H4 (cell line): ENCODE measurements around the gene SUMF2. TPM values are rescaled to one million over a fixed set of nuclear protein-coding genes. Genes with fewer than 3 reads are reported as not detected.
"Not testable (repeated sequence)": the region's sequence is repeated elsewhere in the genome, so short reads cannot be mapped to it uniquely, and the experiment has no call there.

ENCODE experiments used
- DNase-seq: peaks from one replicate; pipeline ENCODE4 v3.0.0-alpha.2; 2015; ENCODE audit warnings: low spot score
- total RNA-seq: library from RNA; depleted of rRNA; stranded (reverse); fragments of >200 nt; shearing (Covaris generic); gene quantifications from 2 replicates; pipeline ENCODE4 v1.2.3, GENCODE V29; 2014

SUMF2 gene
- total RNA-seq, 1 experiment from 2014 or later = 255 TPM

DNA sequence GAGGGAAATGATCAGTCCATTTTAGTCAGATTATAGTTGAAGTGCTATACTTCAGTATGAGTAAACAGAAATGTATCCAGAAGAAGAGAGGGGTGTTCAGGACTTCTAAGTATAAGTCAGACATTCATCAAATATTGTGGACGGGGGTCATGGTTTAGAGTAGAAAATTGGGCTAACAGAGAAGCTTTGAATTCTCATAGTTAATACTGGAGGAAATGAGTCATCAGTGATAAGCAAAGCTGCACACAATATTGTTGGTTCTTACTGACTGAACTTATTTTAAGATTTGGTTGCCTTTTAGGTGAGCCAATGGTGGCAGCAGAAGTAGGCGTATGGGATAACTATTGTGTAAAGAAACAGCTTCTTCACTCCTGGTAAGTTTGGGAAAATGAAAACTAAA is 1.7 kb upstream of the SUMF2 start:
- DNase-seq = peak; percentile 62

DNA sequence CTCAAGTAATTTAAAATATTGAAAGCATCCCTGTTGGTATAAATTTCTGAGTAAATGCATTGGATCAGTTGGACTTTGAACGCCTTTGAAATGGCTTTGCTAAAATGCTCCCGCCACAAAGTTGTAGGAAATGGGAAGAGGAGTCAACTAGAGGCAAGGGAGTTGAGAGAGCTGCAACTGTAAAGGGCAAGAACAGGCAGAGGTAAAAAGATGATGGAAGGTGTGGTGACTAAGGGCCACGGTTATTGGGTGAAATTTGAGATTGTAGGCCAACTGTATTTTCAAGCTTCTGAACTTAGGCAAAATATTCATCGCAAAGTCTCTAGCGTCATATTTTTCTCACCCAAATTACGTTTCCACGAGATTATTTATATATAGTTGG is 595 bp upstream of the SUMF2 start:
- DNase-seq = no peak

DNA sequence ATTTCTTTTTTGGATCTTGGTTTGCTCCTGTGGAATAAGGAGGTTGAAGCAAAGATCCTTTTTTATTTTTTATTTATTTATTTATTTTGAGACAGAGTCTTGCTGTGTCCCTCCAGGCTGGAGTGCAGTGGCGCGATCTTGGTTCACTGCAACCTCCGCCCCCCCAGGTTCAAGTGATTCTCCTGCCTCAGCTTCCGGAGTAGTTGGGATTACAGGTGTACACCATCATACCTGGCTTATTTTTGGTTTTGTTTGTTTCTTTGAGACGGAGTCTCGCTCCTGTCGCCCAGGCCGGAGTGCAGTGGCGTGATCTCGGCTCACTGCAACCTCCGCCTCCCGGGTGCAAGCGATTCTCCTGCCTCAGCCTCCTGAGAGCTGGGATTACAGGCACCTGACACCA is 2.3 kb downstream of the SUMF2 start:
- not testable (repeated sequence) for DNase-seq

DNA sequence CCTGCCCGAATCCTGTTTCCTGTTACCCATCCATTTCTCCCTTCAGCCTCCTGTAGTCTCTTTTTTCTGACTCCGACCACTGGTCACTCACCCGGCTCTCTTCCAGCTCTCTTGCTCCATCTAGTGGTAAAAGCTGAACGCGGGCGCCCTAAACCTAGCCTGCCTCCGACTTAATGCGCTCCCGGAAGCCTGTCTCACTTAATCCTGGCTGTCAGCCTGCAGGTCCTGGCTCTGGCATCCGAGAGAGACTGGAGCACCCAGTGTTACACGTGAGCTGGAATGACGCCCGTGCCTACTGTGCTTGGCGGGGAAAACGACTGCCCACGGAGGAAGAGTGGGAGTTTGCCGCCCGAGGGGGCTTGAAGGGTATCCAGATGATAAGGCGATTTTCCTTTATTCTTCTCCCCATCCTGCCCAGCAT is 10.3 kb downstream of the SUMF2 start:
- peak; percentile 83 for DNase-seq

DNA sequence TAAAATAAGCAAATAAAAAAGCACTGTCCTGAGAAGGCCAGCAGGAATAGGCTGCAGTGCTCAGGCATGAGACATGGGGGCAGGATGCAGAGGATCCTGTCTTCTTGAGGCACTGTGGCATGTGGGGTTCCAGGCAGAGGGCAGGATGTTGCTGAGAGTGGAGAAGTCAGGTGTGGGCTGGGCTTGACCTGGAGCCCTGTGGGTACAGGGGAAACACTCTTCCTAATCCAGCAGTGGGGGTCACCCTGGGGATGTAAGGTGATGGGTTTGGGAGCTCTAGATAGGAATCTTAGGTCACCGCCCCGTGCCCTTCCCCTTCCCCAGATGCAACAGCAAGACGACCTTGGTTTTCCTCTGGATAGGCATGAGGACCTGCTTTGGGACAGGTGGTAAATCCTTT is 13.6 kb downstream of the SUMF2 start:
- DNase-seq = no peak

DNA sequence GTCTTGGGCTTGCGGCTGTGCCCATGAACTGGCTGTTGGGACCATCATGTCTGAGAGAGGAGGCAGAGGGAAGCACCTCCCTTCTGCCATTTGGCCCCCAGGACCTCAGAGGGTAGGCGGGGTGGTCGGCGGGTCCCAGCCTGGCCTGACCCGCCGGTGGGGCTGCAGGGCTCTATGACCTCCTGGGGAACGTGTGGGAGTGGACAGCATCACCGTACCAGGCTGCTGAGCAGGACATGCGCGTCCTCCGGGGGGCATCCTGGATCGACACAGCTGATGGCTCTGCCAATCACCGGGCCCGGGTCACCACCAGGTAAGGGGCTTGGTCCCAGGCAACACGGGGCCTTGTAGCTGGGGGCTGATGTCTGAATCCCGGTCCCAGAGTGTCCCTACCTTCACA is 14.1 kb downstream of the SUMF2 start:
- no peak for DNase-seq

DNA sequence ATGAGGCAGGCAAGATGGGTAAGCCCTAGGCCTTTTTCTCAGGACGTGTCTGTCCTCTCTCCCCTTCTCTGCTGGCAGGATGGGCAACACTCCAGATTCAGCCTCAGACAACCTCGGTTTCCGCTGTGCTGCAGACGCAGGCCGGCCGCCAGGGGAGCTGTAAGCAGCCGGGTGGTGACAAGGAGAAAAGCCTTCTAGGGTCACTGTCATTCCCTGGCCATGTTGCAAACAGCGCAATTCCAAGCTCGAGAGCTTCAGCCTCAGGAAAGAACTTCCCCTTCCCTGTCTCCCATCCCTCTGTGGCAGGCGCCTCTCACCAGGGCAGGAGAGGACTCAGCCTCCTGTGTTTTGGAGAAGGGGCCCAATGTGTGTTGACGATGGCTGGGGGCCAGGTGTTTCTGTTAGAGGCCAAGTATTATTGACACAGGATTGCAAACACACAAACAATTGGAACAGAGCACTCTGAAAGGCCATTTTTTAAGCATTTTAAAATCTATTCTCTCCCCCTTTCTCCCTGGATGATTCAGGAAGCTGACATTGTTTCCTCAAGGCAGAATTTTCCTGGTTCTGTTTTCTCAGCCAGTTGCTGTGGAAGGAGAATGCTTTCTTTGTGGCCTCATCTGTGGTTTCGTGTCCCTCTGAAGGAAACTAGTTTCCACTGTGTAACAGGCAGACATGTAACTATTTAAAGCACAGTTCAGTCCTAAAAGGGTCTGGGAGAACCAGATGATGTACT is 15.5 kb downstream of the SUMF2 start:
- DNase-seq = no peak

DNA sequence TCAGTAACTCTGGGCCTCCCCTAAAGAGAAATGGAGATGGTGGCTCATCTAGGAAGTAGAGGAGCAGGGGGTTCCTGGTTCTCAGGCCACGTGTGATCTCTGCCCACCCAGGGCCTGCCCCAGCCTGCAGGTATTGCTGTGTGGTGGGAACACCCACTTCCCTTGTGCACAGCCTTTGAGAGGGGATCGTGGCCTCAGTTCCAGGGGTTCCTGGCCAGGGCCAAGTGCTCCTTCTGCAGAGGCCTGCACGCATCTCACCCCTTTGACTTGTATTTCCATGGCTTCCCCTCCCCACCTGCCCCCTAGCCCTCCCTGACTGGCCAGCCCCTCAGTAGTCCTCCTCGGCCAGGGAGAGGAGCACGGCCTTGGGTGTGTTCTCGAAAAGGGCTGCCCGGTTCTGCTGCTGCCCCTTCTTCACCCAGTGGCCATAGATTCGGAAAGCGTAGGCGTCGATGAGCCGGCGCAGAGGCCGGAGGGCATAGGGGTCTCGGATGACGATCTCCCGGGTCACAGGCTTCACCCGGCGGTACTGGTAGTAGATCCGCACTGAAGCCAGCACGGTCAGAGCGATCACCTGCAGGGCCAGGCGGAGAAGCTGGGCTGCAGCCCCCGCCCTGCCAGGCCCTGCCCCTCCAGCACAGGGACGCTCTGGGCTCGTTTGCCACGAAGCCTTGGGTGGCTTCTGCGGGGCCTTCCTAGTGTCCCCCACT is 16.8 kb downstream of the SUMF2 start:
- DNase-seq = not testable (repeated sequence)

DNA sequence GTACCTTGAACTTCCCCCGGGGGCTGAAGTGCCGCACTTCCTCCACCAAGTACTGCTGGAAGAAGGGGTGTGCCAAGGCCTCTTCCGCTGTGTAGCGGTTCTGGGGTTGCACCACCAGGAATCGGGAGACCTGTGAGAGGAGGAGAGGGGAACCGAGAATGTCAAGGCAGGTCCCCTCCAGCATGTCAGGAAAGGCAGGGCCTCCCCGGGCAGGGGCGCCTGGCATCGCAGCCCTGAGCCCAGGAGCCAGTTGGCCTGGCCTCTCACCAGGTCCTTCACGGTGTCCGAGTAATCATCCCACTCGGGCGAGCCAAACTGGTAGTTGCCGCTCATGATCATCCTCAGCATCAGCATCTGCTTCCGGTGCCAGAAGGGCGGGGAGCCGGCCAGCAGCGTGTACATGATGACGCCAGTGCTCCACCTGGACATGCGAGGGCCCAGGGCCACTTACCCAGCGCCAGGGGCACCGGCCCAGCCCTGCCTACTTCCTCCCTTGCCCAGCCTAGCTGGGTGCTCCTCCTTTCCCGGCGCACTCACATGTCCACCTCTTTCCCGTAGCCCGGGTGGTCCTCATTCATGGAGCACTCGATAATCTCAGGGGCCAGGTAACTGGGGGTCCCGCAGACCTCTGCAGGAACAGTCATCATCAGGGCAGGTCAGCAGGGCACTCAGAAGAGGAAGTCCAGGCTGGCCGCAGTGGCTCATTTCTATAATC is 17.7 kb downstream of the SUMF2 start:
- DNase-seq = no peak

DNA sequence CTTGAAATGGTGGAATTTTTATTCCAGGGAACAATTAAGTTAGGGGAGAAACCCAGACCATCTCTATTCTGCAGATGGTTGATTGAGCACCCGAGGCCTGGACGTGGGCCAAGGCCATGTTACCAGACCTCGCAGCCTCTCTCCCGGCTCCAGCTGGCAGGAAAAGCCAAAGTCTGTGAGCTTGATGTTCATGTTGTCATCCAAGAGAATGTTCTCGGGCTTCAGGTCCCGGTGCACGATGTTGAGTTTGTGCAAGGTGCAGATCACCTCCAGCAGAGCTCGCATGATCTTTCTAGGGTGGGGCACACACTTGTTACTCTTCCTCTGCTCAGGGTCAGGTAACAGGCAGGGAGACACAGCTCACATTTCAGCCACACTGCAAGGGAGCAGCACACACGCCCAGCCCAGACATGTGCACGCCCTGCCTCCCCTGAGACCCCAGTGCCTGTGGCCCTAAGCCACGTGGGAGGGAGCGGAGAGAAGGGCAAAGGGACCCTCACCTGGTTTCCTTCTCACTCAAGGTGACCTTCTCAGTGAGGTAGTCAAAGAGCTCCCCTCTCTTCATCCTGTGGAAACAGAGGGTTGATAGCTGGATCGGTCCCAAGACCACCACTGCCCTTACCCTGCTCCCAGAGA is 19.2 kb downstream of the SUMF2 start:
- DNase-seq = no peak

DNA sequence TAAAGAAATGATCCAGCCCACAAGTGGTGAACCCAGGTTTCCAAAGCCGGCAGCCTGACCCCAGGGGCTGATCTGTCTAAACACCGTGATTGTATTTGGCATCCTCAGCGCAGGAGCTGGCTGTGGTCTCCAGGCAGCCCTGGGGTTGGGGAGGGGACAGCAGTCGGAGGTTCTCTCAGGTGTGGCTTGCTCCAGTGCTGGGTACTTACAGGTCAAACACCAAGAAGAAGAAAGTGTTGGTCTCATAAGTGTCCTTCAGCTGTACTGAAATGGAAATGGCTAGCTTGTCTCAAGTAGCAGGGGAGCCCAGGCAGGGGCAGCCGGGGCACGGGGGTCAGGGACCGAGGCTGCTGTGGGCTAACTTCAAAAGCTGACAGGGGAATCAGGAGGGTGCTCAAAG is 22.7 kb downstream of the SUMF2 start:
- DNase-seq = no peak

DNA sequence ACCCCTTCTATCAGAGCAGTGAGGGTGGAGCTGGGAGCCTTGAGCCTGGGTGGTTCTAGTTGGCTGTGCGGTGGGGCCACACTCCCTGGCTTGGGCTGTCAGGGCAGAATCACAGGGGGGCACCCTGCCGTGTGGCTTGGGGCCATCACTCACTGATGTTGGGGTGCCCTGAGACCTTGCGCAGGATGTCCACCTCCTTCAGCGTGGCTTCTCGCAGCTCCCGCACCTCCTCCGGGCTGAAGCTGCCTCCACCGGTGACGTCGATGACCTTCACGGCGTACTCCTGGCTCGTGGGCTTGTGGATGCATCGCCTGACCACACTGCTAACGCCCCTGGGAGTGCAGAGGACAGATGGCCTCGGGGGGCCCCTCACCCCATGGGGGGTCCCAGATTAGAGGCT is 23.4 kb downstream of the SUMF2 start:
- no peak for DNase-seq

DNA sequence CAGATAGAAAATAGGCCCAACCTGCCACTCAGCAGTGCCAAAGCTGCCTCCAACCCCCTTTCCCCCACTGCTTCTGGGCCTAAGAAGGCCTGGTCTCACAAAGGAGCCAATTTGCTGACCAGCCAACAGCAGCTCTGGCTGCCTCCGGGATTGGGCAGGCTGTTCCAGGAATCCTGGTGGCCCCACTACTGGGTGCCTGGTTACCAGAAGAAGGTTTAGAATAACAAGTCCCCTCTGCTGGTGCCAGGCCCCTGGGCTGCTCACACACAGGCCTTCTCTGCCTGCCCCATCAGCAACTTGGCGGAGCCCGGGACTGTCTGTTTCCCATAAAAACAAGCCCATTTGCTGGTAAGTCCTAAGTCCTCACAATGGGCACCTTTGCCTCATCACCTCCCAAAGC is 27.5 kb downstream of the SUMF2 start:
- DNase-seq = no peak

DNA sequence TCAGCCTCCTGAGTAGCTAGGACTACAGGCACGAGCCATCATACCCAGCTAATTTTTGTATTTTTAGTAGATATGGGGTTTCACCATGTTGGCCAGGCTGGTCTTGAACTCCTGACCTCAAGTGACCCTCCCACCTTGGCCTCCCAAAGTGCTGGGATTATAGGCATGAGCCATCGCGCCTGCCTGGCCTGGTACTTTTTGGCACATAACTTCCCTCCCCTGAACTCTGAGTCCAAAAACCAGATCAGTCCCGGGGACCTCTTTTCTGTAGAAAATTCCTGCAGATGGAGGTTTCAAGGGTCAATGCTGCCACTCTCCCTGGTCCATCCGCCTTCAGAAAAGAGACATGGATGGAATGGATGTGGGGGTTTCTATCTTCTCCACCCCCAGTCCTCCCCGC is 28.3 kb downstream of the SUMF2 start:
- not testable (repeated sequence) for DNase-seq

DNA sequence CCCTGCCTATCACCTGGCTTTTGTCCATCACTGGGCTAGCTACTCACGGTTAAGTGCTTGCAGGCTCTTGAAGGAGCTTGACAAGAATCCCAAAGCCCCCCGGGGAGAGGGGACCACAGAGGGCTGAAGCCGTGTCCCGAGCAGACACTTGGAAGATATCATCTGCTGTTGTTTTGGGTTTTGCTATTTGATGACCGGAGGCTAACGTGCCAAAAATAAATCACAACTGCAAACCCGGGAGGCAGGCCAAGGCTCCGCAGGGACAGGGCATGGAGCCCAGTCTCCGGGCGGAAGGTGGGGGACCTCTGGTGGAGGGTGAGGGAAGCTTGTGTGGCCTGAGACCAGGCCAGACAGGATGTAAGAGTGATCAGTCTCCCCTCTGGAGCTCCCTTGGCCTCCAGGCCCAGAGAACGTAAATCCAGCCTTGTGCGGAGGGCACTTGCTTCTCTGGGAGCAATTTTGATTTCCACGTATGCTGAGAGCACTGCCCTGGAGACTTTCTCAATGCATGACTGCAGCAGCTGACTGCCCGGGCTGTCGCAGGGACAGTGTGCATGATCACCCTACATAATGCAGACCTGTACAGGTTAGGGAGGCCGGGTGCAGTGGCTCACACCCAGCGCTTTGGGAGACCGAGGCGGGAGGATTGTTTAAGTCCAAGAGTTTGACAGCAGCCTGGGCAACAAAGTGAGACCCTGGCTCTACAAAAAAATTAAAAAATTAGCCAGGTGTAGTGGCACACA is 28.9 kb downstream of the SUMF2 start, which contains the start of gene PHKG1:
Gene PHKG1 (minus strand): TSS at position 164 of the 743 bp plus-strand sequence. CDS start 4,011 bp downstream, outside the sequence.
- peak; percentile 88 for DNase-seq

DNA sequence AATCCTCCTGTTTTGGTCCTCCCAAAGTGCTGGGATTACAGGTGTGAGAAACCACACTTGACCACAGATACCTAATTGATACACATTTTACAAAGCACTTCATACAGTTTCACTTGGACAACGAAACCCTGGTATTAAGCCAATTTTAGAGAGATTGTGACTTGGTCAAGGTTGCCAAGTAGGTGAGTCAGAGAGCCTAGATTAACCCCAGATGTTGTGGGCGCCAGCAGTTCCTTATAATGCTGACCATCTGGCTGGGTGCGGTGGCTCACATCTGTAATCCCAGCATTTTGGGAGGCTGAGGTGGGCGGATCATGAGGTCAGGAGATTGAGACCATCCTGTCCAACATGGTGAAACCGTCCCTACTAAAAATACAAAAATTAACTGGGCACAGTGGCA is 33.6 kb downstream of the SUMF2 start:
- DNase-seq = peak; percentile 87

DNA sequence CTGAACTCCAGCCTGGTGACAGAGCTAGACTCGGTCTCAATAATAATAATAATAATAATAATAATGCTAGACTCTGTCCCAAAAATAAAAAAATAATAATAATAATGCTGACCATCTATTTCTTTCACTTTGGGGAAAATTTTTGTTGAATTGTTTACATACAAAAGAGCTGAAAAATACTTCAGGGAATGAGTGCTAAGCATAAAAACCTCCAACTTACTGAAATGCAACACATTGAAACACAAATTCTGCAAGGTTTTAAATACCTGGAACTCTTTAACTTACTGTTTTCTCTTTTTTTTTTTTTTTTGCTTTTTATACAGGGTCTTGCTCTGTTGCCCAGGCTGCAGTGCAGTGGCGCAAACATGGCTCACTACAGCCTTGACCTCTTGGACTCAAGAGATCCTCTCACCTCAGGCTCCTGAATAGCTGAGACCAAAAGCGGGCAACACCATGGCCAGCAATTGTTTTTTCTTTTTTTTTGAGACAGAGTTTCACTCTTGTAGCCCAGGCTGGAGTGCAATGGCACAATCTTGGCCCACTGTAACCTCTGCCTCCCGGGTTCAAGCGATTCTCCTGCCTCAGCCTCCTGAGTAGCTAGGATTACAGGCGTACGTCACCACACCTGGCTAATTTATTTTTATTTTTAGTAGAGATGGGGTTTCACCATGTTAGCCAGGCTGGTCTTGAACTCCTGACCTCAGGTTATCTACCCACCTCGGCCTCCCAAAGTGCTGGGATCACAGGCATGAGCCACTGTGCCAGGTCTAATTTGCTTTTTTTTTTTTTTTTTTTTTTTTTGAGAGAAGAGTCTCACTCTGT is 34.3 kb downstream of the SUMF2 start:
- DNase-seq = not testable (repeated sequence)

DNA sequence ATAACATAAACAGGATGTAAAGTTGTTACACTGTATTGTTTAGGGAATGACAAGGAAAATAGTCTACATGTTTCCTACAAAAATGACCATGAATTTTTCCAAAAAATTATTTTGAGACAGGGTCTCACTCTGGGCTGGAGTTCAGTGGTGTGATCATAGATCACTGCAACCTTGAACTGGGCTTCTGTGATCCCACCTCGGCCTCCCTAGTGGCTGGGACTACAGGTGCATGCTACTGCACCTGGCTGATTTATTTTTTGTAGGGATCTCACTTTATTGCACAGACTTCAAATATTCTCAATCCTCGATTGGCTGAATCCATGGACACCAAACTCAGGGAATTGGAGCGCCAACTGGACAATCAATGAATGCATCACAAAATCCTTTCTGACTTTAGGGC is 35.6 kb downstream of the SUMF2 start:
- no peak for DNase-seq

DNA sequence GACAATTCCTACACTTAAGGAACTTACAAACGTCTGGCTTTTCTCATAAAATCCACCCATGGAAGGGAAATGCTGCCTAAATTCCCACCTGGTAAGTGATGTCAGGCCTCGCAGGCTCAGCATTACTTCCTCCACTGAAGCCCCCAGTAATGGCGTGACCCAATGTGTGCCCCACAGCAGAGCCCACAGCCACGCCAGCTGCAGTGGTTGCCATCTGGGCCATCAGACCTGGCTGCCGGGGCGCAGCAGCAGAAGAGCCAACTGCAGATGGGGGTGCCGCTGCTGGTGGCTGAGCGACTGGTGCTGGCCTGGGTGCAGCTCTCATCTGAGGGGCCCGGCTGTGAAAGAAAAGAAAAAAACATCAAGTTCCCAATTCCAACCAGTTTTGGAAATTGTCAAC is 40.1 kb downstream of the SUMF2 start:
- not testable (repeated sequence) for DNase-seq

DNA sequence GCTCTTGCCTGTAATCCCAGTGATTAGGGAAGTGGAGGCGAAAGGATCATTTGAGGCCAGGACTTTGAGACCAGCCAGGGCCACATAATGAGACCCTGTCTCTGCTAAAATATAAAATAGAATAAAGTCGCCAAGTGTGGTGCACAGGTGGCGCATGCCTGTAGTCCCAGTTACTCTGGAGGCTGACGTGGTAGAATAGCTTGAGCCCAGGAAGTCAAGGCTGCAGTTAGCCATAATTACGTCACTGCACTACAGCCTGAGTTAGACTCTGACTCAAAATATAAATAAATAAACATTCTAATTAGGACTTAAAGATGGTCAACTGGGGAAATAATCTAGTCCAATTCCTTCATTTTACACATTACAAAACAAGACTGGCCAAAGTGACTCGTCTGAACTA is 41.4 kb downstream of the SUMF2 start:
- DNase-seq = peak; percentile 86
